Left colon (tissue), 2 donors: ENCODE data around the gene YIF1B. TPM values are rescaled to one million over a fixed set of nuclear protein-coding genes. Genes with fewer than 3 reads are reported as not detected.
"Not testable (repeated sequence)": the region's sequence is repeated elsewhere in the genome, so short reads cannot be mapped to it uniquely, and the experiment has no call there.

ENCODE experiments used
- ATAC-seq: fragments of 200-7000 bp; cut with Tn5 transposase; one replicate; pipeline ENCODE4 v1.9.1; 2020; ENCODE audit warnings: mild to moderate bottlenecking, moderate library complexity
- DNase-seq, 2 donors: peaks; one replicate each; pipeline ENCODE4 v3.0.0-alpha.2; 2020
- intact Hi-C, 2 donors: fragments of 100-400 bp; cut with DNase I in 1 of 2; cut with micrococcal nuclease in 1 of 2; formaldehyde crosslinking; loops; one replicate each; pipeline versions ENCODE4 v1.11.2 to v1.14.0; 2022; cut with DNase I, micrococcal nuclease
- long read RNA-seq: library from polyadenylated mRNA; unstranded; transcript quantifications from one replicate; pipeline ENCODE4 v2.0.0, GENCODE V29; 2021
- total RNA-seq, 2 donors: library from RNA; stranded (reverse); fragmentation: NEBNext Ultra II Directional; extraction: Animal tissue kit (Norgen Biotek cat#: 25700); gene quantifications; one replicate each; pipeline ENCODE4 v1.2.1, GENCODE V29; 2021
- donor health status: DM: no; HTN: no; CAD: no.
- donor health status: DM: yes; HTN: yes; CAD: no.

The YIF1B gene, protein sequence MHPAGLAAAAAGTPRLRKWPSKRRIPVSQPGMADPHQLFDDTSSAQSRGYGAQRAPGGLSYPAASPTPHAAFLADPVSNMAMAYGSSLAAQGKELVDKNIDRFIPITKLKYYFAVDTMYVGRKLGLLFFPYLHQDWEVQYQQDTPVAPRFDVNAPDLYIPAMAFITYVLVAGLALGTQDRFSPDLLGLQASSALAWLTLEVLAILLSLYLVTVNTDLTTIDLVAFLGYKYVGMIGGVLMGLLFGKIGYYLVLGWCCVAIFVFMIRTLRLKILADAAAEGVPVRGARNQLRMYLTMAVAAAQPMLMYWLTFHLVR
- total RNA-seq = 10 to 100 TPM; 24.1 to 27.6 TPM
- long read RNA-seq, transcript YIF1B-201 (8 exons, 964 nt) = minor isoform, 6 of 46 reads
- long read RNA-seq, transcript YIF1B-216 (8 exons, 1,181 nt) = major isoform, 14 of 46 reads
- long read RNA-seq, transcript YIF1B-203 (8 exons, 1,225 nt) = minor isoform, 5 of 46 reads
- long read RNA-seq, partial matches to known transcripts = 4 of 46 reads
- long read RNA-seq, other reads (novel, unspliced or antisense) = 11 of 46 reads

DNA sequence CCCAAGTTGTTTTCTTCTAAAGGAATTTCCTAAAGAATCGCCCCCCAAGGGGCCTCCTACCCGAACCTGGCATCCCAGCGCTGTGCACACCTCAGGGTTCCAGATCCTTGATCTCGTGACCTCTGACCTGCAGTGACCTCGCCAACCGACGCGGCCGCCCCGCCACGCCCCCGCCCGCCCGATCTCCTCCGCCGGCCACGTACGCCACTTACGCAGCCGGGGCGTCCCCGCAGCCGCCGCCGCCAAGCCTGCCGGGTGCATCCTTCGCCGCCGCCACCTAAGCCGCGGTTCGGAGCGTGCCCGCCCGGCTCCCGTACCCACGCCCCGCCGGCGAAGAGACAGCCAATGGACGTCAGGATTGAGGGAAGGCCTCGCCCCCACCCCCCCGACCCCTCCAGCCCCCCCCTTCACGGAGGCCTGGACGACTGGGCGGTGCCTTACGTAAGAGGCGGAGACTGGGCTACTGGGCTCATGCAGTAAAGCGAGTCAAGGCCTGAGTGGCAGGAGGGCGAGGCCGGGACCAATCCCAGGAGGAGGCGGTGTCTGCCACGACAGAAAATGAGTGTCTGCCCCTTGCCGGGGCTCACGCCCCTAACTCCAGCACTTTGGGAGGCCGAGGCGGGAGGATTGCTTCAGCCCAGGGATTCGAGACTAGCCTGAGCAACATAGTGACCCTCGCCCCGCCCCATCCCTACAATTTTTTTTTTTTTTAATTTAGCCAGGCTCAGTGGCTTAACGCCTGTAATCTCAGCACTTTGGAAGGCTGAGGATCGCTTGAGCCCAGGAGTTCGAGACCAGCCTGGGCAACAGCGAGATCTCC lies at the start of gene YIF1B:
TSS of gene YIF1B (minus strand) at position 291 of the 820 bp plus-strand sequence. CDS start at position 261, 30 bp downstream.
- intact Hi-C loops = no loop called here
- ATAC-seq (peak; percentile 86), DNase-seq (peak; percentile 95 to 99)

DNA sequence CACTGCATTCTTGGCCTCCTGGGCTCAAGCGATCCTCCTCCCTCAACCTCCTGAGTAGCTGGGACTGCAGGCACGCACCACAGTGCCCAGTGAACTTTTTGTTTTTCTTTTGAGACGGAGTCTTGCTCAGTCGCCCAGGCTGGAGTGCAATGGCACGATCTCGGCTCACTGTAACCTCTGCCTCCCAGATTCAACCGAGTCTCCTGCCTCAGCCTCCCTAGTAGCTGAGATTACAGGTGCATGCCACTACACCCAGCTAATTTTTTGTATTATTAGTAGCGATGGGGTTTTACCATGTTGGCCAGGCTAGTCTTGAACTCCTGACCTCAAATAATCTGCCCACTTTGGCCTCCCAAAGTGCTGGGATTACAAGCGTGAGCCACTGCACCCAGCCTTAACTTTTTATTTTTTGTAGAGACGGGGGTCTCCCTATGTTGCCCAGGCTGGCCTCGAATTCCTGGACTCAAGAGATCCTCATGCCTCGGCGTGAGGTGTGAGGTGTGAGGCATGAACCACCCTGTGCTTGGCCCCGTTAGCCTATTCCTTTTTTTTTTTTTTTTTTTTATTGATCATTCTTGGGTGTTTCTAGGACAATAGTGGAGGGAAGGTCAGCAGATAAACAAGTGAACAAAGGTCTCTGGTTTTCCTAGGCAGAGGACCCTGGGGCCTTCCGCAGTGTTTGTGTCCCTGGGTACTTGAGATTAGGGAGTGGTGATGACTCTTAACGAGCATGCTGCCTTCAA lies 47.4 kb upstream of the YIF1B start:
- intact Hi-C loops, ATAC-seq, DNase-seq: not testable (repeated sequence)

DNA sequence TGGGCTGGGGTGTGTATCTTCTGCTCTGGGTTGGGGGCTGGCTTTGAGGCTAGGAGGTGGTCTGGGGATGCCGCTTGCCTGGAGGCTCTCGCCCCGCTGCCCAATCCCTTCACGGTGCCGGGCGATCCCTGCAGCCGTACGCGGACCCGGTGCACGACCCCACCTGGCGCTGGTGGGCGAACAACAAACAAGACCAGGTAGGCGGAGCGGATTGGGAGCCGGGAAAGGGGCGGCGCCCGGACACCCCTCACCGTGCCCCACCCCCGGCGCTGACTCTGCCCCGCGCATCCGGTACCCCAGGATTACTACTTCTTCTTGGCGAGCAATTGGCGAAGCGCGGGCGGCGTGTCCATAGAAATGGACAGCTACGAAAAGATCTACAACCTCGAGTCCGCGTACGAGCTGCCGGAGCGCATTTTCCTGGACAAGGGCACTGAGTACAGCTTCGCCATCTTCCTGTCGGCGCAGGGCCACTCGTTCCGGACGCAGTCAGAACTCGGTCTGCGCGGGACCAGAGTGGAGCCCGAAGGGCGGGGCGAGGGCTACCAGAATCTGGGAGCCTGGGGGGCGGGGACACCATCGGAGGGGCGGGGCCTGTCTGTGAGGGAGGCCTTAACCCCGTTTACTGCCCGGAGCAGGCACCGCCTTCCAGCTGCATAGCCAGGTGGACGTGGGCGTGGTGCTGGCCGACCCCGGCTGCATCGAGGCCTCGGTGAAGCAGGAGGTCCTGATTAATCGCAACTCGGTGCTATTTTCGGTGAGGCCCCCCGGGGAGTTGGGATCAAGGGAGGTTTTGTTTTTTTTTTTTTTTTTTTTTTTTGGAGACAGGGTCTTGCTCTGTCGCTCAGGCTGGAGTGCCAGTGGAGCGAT lies 46.6 kb upstream of the YIF1B start:
- peak; percentile 84 for ATAC-seq
- intact Hi-C loops = no loop called here

DNA sequence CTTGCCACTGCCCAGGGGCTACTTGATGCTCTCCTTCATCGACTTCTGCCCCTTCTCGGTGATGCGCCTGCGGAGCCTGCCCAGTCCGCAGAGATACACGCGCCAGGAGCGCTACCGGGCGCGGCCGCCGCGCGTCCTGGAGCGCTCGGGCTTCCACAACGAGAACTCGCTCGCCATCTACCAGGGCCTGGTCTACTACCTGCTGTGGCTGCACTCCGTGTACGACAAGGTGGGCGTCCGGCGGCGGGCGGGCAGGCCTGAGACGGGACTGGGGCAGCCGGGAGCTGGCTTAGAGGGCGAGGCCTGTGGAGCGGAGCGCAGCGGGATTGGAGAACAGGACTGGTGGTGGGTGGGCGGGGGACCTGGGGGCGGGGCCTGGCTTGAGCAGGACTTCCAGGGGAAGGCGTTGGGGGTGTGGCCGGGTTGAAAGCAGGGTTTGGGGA lies 45.9 kb upstream of the YIF1B start:
- ATAC-seq (peak; percentile 83), DNase-seq (peak; percentile 78 to 83)
- intact Hi-C loops = no loop called here

More for the DNA sequence above, 46.6 kb upstream of the YIF1B start:
- peak; percentile 88 to 92 for DNase-seq

DNA sequence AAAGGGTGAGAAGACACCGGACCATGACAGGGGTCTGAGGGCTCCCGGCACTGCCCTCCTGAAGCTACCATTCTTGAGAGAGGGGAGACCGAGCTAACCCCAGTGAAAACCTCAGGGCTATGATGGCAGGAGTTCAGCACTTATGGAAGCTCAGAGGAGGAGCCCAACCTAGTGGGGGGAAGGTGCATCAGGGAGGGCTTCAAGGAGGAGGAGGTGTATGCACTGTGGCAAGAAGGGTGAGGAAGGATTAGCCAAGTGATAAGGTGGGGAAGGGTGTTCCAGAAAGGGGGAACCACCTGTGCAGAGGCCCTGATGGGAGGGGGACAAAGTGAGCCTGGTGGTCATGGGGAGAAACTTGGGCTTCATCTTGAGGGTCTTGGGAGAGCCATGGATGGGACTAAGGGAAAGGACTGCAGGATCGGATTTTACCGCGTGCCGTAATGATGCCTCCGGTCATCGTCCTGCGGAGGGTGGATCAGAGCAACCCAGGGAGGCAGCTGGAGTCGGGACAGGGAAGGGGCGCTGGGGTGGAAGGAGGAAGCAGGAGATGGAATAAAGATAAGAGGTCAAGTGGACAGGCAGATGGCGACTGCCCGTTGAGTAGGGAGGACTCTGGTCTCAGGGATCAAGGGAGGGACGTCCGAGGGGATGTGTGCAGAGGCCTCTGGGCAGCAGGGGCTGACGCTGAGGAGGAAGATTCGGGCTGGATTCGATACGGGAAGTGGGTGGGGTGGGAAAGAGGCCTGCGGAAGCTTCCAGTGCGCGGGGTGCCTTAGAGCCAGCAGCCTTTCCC lies 45.3 kb upstream of the YIF1B start:
- ATAC-seq (peak; percentile 10), DNase-seq (no peak)
- intact Hi-C loops = no loop called here

DNA sequence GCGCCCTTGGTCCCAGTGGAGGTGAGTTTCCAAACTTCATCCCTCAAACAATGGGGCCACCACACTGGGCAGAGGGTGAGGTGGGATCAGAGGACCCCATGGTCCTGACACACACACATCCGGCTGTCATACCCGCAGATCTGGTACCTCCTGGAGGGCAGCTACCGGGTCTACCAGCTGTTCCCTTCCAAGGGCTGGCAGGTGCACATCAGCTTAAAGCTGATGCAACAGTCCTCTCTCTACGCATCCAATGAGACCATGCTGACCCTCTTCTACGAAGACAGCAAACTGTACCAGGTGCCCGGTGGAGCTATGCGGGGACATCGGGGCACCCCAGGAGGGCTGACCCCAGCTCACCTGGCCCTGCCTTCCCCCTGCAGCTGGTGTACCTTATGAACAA lies 44.6 kb upstream of the YIF1B start:
- no peak for ATAC-seq
- intact Hi-C loops = no loop called here

DNA sequence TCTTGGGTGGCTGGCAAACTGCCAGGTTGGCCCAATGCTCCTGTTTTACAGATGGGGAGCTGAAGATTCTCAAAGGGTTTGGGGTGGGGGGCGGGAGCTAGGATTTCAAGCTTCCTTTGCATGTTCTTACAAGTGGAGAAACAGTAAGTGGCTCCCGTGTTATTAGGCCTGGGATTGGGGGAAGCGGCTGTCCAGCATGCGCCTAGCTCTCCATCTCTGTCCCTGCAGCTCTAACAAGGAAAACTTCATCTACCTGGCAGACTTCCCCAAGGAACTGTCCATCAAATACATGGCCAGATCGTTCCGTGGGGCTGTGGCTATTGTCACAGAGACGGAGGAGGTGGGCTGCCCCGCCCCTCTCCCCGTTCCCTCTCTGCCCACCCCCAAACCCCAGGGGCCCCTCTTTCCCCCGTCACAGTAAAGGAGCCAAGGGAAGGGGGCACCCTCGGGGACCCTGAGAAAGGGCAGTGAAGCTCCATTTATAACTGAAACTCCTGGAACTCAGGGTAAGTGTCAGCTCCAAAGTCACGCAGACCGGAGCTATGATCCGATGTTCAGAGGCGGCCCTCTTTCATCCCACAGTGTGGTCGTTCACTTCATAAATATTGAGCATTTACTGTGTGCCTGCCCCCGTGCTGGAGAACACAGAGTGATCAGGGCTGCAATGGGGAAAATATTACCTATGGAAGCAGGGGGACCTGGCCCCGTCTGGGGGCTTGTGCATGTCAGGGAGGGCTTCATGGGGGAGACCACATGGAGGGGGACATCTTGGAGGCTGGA lies 43.7 kb upstream of the YIF1B start:
- intact Hi-C loops = no loop called here
- no peak for DNase-seq
- ATAC-seq = no peak

More for the DNA sequence above, 44.6 kb upstream of the YIF1B start:
- no peak for DNase-seq

DNA sequence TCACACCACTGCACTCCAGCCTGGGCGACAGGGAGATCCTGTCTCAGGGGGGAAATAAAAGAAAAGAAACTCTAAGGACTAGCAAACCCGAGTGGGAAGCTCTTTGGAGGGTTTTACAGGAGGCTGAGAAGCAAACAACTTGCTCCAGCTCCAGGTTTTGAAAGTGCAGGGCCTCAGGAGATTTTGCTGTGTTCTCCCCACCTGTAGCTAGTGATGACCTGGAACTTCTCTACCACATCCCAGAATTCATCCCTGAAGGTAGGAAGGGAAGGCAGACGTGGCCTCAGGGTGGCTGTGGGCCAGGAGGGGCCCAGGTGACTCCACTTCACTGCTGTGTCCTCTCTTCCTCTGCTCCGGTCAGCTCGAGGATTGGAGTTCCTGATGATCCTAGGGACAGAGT lies 42.3 kb upstream of the YIF1B start:
- ATAC-seq = no peak
- no peak for DNase-seq
- intact Hi-C loops = no loop called here

DNA sequence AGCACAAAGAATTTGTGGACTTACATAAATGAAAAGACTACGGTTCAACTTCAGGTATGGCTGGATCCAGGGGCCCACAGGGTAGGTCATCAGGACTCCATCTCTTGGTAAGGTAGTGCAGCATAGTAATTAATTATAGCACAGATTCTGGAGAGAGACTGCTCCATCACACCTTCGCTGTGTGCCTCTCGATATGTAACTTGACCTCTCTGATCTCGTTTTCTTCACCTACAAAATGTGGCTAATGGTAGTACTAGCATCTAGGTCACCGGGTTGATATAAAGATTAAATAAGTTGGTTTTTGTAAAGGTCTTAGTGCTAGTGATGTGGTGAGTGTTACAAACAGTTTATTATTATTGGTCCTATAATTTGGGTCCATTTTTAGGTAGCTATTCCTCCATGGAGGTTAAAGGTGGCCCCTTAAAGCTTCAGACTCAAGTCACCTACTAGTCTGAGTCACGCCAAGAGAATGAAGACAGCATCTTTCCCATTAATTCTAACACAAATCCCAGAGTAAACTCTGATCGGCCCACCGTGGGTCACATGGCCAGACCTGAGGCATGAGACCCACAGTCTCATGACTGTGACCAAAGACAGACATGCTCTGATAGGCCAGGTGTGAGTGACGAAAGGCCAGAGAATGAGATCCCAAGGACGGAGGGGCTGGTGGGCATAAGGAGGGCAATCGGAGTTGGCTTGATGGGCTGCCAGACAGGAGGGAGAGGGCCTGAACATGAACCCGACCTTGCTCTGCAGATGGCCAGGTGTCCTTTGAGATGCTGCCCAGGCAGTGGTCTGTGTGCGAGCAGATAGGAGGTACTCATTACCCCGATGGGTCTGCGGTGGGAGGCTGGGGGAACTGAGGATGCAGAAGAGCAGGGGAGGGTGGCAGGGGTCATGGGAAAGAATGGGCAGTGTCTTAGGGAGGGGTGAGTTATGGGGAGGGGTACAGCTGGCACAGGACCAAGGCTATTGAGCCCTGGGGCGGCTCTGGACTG lies 40.3 kb upstream of the YIF1B start:
- intact Hi-C loops = no loop called here
- ATAC-seq (no peak), DNase-seq (no peak)

DNA sequence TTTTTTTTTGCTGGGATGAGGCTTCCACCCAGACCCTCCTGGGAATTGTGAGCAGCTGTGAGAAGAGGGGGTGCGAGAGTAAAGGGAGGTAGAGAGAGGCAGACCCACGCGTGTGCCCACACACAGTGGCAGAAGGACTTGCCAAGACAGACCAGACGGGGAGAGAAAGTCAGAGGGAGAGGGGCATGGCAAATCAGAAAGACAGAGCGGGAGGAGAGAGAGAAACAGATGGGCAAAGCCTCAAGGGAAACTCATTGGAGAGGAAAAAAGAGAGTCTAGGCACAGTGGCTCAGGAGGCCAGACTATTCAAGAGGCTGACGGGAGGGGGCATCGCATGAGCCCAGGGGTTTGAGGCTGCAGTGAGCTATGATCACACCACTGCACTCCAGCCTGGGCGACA lies 36.9 kb upstream of the YIF1B start:
- intact Hi-C loops = no loop called here
- ATAC-seq (no peak), DNase-seq (no peak)

DNA sequence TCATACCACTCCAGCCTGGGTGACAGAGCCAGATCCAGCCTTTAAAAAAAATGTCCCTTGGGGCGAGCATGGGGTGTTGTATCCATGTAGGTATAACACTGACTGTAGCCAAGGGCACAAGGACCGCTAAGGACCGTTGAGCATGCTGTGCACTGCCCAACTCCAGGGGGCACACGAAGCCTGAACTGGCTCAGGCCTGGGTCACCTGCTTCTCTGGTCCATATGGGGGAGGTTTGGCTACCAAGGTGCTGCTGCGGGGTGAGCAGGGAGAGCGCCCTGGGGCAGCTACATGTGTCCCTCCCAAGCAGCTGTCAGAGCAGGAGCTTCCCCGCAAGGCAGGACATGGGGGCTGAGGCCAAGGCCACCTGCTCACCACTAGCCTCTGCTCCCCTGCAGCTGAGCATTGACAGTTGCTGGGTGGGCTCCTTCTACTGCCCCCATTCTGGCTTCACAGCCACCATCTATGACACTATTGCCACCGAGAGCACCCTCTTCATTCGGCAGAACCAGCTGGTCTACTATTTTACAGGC lies 36.2 kb upstream of the YIF1B start:
- ATAC-seq (peak; percentile 17), DNase-seq (no peak)
- intact Hi-C loops = no loop called here

DNA sequence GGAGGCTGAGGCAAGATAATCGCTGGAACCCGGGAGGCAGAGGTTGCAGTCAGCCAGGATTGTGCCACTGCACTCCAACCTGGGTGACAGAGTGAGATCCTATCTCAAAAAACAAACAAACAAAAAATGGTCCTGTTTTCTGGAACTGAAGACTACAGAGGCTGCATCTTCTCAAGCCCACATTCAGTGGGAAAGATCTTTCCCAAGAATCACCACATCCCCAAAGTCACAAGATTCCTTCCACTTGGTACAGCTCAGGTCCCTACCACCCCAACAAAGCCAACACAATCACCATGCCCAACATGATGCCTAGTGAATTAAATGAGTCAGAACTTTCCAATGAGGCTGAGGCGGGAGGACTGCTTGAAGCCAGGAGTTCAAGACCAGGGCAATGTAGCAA lies 35.1 kb upstream of the YIF1B start:
- intact Hi-C loops = no loop called here
- DNase-seq (no peak), ATAC-seq (no peak)

DNA sequence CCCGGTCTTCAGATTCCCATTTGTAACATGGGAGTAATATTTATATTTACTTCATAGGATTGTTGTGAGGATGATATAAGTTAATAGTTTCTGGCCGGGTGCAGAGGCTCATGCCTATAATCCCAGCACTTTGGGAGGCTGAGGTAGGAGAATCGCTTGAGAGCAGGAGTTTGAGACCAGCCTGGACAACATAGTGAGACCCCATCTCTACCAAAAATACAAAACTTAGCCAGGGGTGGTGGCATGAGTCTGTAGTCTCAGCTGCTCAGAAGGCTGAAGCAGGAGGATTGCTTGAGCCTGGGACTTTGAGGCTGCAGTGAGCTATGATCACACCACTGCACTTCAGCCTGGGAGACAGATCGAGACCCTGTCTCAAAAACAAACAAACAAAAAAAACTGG lies 31.1 kb upstream of the YIF1B start:
- intact Hi-C loops = no loop called here
- no peak for ATAC-seq
- no peak for DNase-seq

DNA sequence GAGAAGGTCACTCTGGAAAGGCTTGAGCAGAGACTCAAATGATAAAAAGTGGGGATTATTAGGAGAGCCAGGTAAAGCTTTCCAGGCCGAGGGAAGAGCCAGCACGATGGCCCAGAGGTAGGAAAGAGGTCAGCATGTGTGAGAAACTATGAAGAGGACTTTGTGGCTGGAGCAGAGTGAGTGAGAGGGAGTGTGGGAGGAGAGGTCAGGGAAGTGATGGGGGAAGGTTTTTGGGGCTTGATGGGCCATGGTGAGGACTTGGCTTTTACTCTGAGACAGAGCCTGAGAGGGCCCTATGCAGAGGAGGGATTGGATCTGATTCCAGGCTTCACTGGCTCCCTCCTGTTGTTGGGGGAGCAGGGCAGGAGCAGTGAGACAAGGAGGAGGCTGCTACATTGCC lies 25.2 kb upstream of the YIF1B start:
- DNase-seq (no peak), ATAC-seq (no peak)
- intact Hi-C loops = no loop called here

DNA sequence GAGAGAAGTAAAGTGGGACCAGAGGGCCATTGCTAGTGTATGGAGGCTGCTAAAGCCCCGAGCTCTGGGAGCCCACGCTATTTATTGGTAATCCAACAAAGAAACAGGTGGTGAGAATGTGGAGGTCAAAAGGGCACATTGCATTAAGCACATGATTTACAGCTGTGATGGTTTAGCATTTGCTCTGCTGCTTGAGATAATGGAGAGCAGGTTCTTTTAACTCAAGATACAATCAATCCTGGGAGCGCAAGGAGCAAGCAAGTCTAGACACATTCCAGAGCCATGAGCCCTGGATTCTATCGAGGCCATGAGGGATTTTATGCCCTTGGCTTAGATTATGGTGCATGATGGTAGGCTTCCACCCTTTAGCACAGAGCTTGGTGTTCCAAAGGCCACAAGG lies 23.3 kb upstream of the YIF1B start:
- DNase-seq, ATAC-seq, intact Hi-C loops: not testable (repeated sequence)
